Measurements from ENCODE around the gene POPDC3.

Gene POPDC3

DNA sequence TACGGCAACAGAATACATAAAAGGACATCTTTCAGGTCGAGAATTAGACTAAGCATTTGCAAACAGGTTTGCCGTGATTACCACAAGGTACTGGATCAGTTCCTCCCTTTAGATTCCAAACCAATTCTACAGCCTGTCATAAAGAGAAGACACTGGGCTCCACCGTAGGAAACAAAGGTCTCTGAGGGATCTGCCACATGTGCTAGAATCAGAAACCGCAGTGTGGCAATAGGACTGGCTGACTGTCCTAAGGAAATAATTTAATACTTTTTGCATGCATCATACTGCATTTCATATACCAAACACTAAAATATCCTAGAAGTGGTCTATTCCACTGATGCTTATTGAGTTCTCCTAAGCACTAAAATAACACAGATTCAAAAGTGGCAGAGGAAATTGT lies 59.2 kb downstream of the POPDC3 start:
- no peak for DNase-seq (ENCODE audit: extremely low read depth, low read depth)
- no peak for TF ChIP-seq CTCF (IDR thresholded peaks at IDR 0.05; ENCODE audit: low read depth, low read length, missing control alignments)
- no peak overlapping the region for H3K4me3 ChIP-seq (replicated peaks; ENCODE audit: low read depth, low read length)

DNA sequence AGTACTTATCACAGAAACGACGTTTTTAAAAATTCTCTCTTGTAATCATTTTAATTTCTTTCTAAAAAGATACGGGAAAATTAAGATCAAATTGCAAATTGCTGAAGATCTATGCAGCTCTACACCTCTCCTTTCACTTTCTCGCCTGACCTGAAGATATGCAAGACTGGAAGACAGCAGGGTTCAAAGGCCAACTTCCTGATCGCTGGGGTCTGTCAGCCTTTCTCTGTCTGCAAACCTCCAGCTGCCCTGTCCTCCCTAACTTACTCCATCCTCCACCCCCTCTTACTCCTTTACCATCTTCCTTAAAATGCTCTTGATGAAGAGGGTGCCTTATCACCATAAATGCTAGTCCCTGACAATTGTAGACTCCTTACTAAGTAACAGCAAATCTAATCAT lies 63.7 kb downstream of the POPDC3 start:
- DNase-seq (ENCODE audit: extremely low read depth, low read depth): no peak
- no peak for TF ChIP-seq CTCF (IDR thresholded peaks at IDR 0.05; ENCODE audit: low read depth, low read length, missing control alignments)
- no peak overlapping the region for H3K4me3 ChIP-seq (replicated peaks; ENCODE audit: low read depth, low read length)

DNA sequence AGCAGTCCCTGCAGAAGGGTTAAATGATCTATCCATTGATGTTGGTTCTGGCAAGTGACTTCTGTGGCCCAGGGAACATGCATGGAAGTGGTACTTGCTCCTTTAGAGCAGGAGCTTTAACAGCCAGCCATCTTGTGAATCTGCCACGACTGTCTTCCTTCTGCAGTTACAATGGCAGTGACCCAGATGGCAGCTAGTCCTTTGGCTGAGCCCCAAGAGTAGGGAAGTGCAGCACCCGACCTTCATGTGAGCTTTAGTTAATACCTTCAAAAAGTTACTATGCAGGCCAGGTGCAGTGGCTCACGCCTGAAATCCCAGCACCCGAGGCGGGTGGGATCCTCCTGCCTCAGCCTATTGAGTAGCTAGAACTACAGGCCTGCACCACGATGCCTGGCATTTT lies 66.4 kb downstream of the POPDC3 start:
- no peak for DNase-seq (ENCODE audit: extremely low read depth, low read depth)
- TF ChIP-seq CTCF (IDR thresholded peaks at IDR 0.05; ENCODE audit: low read depth, low read length, missing control alignments): no peak
- no peak overlapping the region for H3K4me3 ChIP-seq (replicated peaks; ENCODE audit: low read depth, low read length)

DNA sequence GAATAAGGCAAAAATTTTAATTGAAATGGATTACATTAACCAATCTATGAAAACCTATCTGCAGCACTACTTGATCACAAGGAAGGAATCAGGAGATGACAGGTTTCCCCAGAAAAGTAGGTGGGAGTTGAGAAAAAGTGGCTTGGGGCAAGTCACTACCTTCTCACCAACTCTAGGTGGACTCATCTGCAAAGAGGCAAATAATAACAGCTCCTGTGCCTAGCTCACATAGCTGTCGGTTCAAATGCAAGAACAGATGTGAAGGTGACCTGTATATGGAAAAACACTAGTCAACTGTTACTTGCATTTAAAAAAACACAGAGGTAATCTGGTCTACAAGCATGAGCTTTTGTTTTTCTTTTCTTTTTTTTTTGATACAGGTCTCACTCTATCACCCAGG lies 67.2 kb downstream of the POPDC3 start:
- H3K4me3 ChIP-seq (replicated peaks; ENCODE audit: low read depth, low read length): no peak overlapping the region
- DNase-seq (ENCODE audit: extremely low read depth, low read depth): no peak
- TF ChIP-seq CTCF (IDR thresholded peaks at IDR 0.05; ENCODE audit: low read depth, low read length, missing control alignments): no peak

- no peak for DNase-seq (ENCODE audit: extremely low read depth, low read depth)
- TF ChIP-seq CTCF (IDR thresholded peaks at IDR 0.05; ENCODE audit: low read depth, low read length, missing control alignments): no peak
- no peak overlapping the region for H3K4me3 ChIP-seq (replicated peaks; ENCODE audit: low read depth, low read length)
These were observed 67.9 kb downstream of the POPDC3 start for GRCh38 chr6:105111871-105112270.

DNA sequence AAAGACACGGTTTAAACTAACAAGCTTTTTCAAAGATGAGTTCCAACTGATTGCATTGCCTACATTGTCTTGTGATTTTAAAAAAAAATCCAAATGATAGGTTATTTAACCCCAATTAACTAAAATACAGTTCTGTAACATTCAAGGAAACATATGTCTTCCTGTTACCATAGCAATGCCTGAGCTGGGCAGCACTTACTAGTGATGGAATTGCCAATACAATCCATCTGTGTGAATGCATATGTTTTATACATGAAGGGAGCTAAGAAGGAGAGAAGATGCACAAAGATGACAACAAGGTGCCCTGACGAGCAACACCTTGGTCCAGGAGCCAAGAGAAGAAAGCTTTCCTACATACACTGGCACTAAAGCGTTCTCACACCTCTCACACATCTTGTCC lies 68.7 kb downstream of the POPDC3 start:
- no peak for TF ChIP-seq CTCF (IDR thresholded peaks at IDR 0.05; ENCODE audit: low read depth, low read length, missing control alignments)
- H3K4me3 ChIP-seq (replicated peaks; ENCODE audit: low read depth, low read length): no peak overlapping the region
- DNase-seq (ENCODE audit: extremely low read depth, low read depth): no peak

Measured in HFF-Myc (cell line).